Measurements from ENCODE around the gene EDA. TPM values are rescaled to one million over a fixed set of nuclear protein-coding genes. Genes with fewer than 3 reads are reported as not detected.
A peak's percentile ranks its signal among the peaks of the same experiment; 100 is the strongest.

EDA gene
- total RNA-seq, 2 experiments from 2014 or later = 4.9 to 5.4 TPM

- H3K9me3 Mint-ChIP-seq = no peaks in the 10 kb centered on the region
- peak; percentile 16 for DNase-seq
- no peak overlapping the region for H3K27ac Mint-ChIP-seq
- H3K4me3 Mint-ChIP-seq = no peak overlapping the region
- POLR2A ChIA-PET = no interaction called here
- no peaks in the 10 kb centered on the region for H3K27me3 Mint-ChIP-seq
- H3K4me1 Mint-ChIP-seq = peaks cover 19% of the 10 kb centered on the region
- CTCF ChIA-PET = no interaction called here
- H3K36me3 Mint-ChIP-seq (ENCODE audit: low read depth) = no peaks in the 10 kb centered on the region
These were observed 11.8 kb downstream of the EDA start for GRCh38 chrX:69627744-69628143.

- Mint-ChIP-seq H3K36me3 (ENCODE audit: low read depth) (no peaks in the 10 kb centered on the region), H3K9me3 (no peaks in the 10 kb centered on the region), H3K27me3 (no peaks in the 10 kb centered on the region), H3K4me3 (no peak overlapping the region), H3K4me1 (peaks cover 19% of the 10 kb centered on the region), H3K27ac (no peak overlapping the region)
- ChIA-PET POLR2A (no interaction called here), CTCF (no interaction called here)
- DNase-seq = no peak
These were observed 14.2 kb downstream of the EDA start for GRCh38 chrX:69630147-69630546.

GRCh38 chrX:69664693-69665092 lies 48.8 kb downstream of the EDA start:
- H3K36me3 Mint-ChIP-seq (ENCODE audit: low read depth) = no peaks in the 10 kb centered on the region
- no peaks in the 10 kb centered on the region for H3K27me3 Mint-ChIP-seq
- H3K4me1 Mint-ChIP-seq = no peaks in the 10 kb centered on the region
- no peak overlapping the region for H3K4me3 Mint-ChIP-seq
- POLR2A ChIA-PET = no interaction called here
- DNase-seq = no peak
- H3K27ac Mint-ChIP-seq = no peak overlapping the region
- H3K9me3 Mint-ChIP-seq = peaks cover 8% of the 10 kb centered on the region
- CTCF ChIA-PET = no interaction called here

DNA sequence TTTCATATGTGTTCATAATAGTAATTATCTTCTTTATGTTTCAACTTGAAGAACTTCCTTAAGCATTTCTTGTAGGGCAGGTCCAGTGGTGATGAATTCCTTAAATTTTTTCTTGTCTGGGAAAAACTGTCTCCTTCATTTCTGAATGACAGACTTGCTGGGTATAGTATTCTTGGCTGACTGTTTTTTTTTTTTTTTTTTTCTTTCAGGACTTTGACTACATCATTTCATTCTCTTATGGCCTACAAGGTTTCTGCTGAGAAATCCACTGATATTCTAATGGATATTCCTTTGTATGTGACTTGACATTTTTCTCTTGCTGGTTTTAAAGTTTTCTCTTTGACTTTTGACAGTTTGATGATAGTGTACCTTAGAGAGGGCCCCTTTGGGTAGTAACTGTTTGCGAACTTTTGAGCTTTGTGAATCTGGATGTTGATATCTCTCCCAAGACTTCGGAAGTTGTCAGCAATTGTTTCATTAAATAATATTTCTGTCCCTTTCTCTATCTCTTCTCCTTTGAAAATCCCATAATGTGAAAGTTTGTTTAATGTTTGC lies 54.2 kb downstream of the EDA start:
- H3K27me3 Mint-ChIP-seq = no peaks in the 10 kb centered on the region
- H3K4me1 Mint-ChIP-seq = no peaks in the 10 kb centered on the region
- no peaks in the 10 kb centered on the region for H3K36me3 Mint-ChIP-seq (ENCODE audit: low read depth)
- no peak overlapping the region for H3K27ac Mint-ChIP-seq
- H3K4me3 Mint-ChIP-seq = no peak overlapping the region
- peaks cover 2% of the 10 kb centered on the region for H3K9me3 Mint-ChIP-seq
- ChIA-PET POLR2A (no interaction called here), CTCF (no interaction called here)
- DNase-seq = no peak

GRCh38 chrX:69674891-69675290 lies 59.0 kb downstream of the EDA start:
- Mint-ChIP-seq H3K27ac (no peak overlapping the region), H3K4me3 (no peak overlapping the region), H3K36me3 (ENCODE audit: low read depth) (no peaks in the 10 kb centered on the region), H3K9me3 (peaks cover 2% of the 10 kb centered on the region), H3K4me1 (no peaks in the 10 kb centered on the region), H3K27me3 (no peaks in the 10 kb centered on the region)
- CTCF ChIA-PET = no interaction called here
- POLR2A ChIA-PET = no interaction called here
- DNase-seq = no peak

DNA sequence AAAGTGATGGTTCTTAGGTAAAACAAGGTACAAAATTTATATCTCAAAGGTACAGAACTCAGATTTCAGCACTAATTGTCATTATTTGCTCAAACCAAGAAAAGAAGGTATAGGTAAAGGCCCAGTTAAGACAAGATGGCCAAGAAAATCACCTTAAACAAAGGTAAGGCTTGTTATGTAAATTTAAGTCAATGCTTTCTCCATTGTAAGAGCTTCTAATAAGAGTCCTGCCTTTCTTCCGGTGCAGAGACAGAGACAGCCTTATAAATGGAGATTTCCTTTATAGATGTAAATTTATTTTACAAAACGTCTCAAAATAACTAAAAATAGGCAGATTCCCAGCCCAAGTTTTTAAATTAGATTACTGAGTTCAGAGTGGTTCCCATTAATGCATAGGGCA lies 89.9 kb downstream of the EDA start:
- Mint-ChIP-seq H3K9me3 (peaks cover 5% of the 10 kb centered on the region), H3K4me3 (no peak overlapping the region), H3K4me1 (no peaks in the 10 kb centered on the region), H3K27ac (no peak overlapping the region), H3K36me3 (ENCODE audit: low read depth) (no peaks in the 10 kb centered on the region), H3K27me3 (no peaks in the 10 kb centered on the region)
- DNase-seq = no peak
- POLR2A ChIA-PET = no interaction called here
- CTCF ChIA-PET = no interaction called here

GRCh38 chrX:69718102-69718501 lies 102.2 kb downstream of the EDA start:
- ChIA-PET CTCF (no interaction called here), POLR2A (no interaction called here)
- Mint-ChIP-seq H3K27me3 (no peaks in the 10 kb centered on the region), H3K9me3 (peaks cover 5% of the 10 kb centered on the region), H3K27ac (no peak overlapping the region), H3K4me3 (no peak overlapping the region), H3K4me1 (no peaks in the 10 kb centered on the region), H3K36me3 (ENCODE audit: low read depth) (no peaks in the 10 kb centered on the region)
- no peak for DNase-seq

GRCh38 chrX:69724307-69724706 lies 108.4 kb downstream of the EDA start:
- Mint-ChIP-seq H3K9me3 (peaks cover 4% of the 10 kb centered on the region), H3K36me3 (ENCODE audit: low read depth) (no peaks in the 10 kb centered on the region), H3K4me1 (no peaks in the 10 kb centered on the region), H3K27me3 (no peaks in the 10 kb centered on the region), H3K4me3 (no peak overlapping the region), H3K27ac (no peak overlapping the region)
- no peak for DNase-seq
- ChIA-PET POLR2A (no interaction called here), CTCF (no interaction called here)

DNA sequence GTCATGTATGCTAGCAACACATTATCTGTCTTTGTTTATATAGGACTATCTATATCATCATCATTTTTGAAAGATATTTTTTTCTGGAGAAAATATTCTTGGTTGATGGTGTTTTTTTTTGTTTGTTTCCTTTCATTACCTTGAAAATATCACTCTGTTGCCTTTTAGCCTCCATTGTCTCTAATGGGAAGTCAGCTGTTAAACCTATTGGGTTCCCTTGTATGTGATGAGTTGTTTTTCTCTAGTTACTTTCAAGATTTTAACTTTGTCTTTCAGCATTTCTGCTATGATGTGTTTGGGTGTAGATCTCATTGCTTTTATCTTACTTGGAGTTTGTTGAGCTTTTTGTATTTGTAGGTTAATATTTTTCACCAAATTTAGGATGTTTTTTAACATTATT lies 124.4 kb downstream of the EDA start:
- H3K36me3 Mint-ChIP-seq (ENCODE audit: low read depth) = no peaks in the 10 kb centered on the region
- no peak overlapping the region for H3K27ac Mint-ChIP-seq
- H3K4me1 Mint-ChIP-seq = no peaks in the 10 kb centered on the region
- ChIA-PET POLR2A (no interaction called here), CTCF (no interaction called here)
- no peak overlapping the region for H3K4me3 Mint-ChIP-seq
- DNase-seq = no peak
- peaks cover 5% of the 10 kb centered on the region for H3K9me3 Mint-ChIP-seq
- no peaks in the 10 kb centered on the region for H3K27me3 Mint-ChIP-seq

GRCh38 chrX:69741721-69742120 lies 125.8 kb downstream of the EDA start:
- Mint-ChIP-seq H3K4me1 (no peaks in the 10 kb centered on the region), H3K4me3 (no peak overlapping the region)
- CTCF ChIA-PET = no interaction called here

GRCh38 chrX:69746051-69746450 lies 130.1 kb downstream of the EDA start:
- no peaks in the 10 kb centered on the region for H3K4me1 Mint-ChIP-seq
- POLR2A ChIA-PET = no interaction called here
- H3K4me3 Mint-ChIP-seq = no peak overlapping the region
- H3K9me3 Mint-ChIP-seq = peaks cover 5% of the 10 kb centered on the region
- DNase-seq = no peak
- CTCF ChIA-PET = no interaction called here
- H3K27ac Mint-ChIP-seq = no peak overlapping the region
- H3K27me3 Mint-ChIP-seq = no peaks in the 10 kb centered on the region
- no peaks in the 10 kb centered on the region for H3K36me3 Mint-ChIP-seq (ENCODE audit: low read depth)

More at GRCh38 chrX:69741721-69742120, 125.8 kb downstream of the EDA start:
- POLR2A ChIA-PET = no interaction called here
- Mint-ChIP-seq H3K27ac (no peak overlapping the region), H3K27me3 (no peaks in the 10 kb centered on the region), H3K36me3 (ENCODE audit: low read depth) (no peaks in the 10 kb centered on the region), H3K9me3 (peaks cover 5% of the 10 kb centered on the region)
- DNase-seq = no peak

DNA sequence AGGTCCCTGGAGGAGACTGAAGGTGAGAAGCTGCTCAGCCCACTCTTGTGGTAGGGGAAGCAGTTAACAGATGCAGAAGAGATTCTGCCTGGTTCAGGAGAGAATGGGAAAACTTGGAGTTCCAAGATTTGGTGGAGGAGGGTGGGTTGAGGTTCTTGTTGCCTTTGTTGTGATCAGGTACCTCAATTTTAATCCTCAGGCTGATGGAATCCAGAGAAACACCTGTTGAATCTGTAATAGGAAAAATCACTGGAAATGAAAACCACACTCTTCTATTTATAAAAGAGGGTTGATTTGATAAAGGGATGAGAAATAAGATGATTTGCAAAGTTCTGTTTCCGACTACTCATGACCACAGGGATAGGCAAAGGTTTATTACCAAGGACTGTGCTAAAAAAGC lies 132.1 kb downstream of the EDA start:
- ChIA-PET POLR2A (no interaction called here), CTCF (no interaction called here)
- Mint-ChIP-seq H3K27me3 (no peaks in the 10 kb centered on the region), H3K36me3 (ENCODE audit: low read depth) (no peaks in the 10 kb centered on the region), H3K4me3 (no peak overlapping the region), H3K9me3 (no peaks in the 10 kb centered on the region), H3K4me1 (no peaks in the 10 kb centered on the region), H3K27ac (no peak overlapping the region)
- no peak for DNase-seq

- H3K4me3 Mint-ChIP-seq = no peak overlapping the region
- CTCF ChIA-PET = no interaction called here
- no peaks in the 10 kb centered on the region for H3K27me3 Mint-ChIP-seq
- DNase-seq = no peak
- H3K4me1 Mint-ChIP-seq = no peaks in the 10 kb centered on the region
- no peaks in the 10 kb centered on the region for H3K9me3 Mint-ChIP-seq
- POLR2A ChIA-PET = no interaction called here
- H3K27ac Mint-ChIP-seq = no peak overlapping the region
- no peaks in the 10 kb centered on the region for H3K36me3 Mint-ChIP-seq (ENCODE audit: low read depth)
These were observed 144.2 kb downstream of the EDA start for GRCh38 chrX:69759921-69760625.

GRCh38 chrX:69761633-69762032 lies 145.7 kb downstream of the EDA start:
- ChIA-PET CTCF (no interaction called here), POLR2A (no interaction called here)
- Mint-ChIP-seq H3K27ac (no peak overlapping the region), H3K9me3 (no peaks in the 10 kb centered on the region), H3K36me3 (ENCODE audit: low read depth) (no peaks in the 10 kb centered on the region), H3K27me3 (no peaks in the 10 kb centered on the region), H3K4me3 (no peak overlapping the region), H3K4me1 (no peaks in the 10 kb centered on the region)
- DNase-seq = no peak
